Ishikawa (cell line): ENCODE results near the gene GRIK5.

Experiments used
- CEBPB ChIP-seq: IDR thresholded peaks from 2 replicates; pipeline ENCODE4 v1.6.1; 2012
- CREB1 ChIP-seq: IDR thresholded peaks from 2 replicates; pipeline ENCODE4 v1.6.1; 2012; ENCODE audit warnings: low read depth
- EGR1 ChIP-seq: IDR thresholded peaks from 2 replicates; pipeline ENCODE4 v1.6.1; 2012
- EP300 ChIP-seq: IDR thresholded peaks from 2 replicates; pipeline ENCODE4 v1.6.1; 2012; ENCODE audit warnings: borderline replicate concordance
- FOXM1 ChIP-seq: IDR thresholded peaks from 2 replicates; pipeline ENCODE4 v1.6.1; 2012; ENCODE audit warnings: low read depth, borderline replicate concordance
- NFIC ChIP-seq: IDR thresholded peaks from 2 replicates; pipeline ENCODE4 v1.6.1; 2012
- RAD21 ChIP-seq: IDR thresholded peaks from 2 replicates; pipeline ENCODE4 v1.6.1; 2012; ENCODE audit warnings: low read depth
- TAF1 ChIP-seq: IDR thresholded peaks from 2 replicates; pipeline ENCODE4 v1.6.1; 2012; ENCODE audit warnings: low read depth, mild to moderate bottlenecking
- TCF12 ChIP-seq: IDR thresholded peaks from 2 replicates; pipeline ENCODE4 v1.6.1; 2012; ENCODE audit warnings: low read depth
- TEAD4 ChIP-seq: IDR thresholded peaks from 2 replicates; pipeline ENCODE4 v1.6.1; 2012
- YY1 ChIP-seq: IDR thresholded peaks from 2 replicates; pipeline ENCODE4 v1.6.1; 2012; ENCODE audit warnings: low read depth
- ZBTB7A ChIP-seq: IDR thresholded peaks from 2 replicates; pipeline ENCODE4 v1.6.1; 2012; ENCODE audit warnings: low read depth
- TF ChIP-seq, protein P1 (sequence below): IDR thresholded peaks from 2 replicates; pipeline ENCODE4 v1.6.1; 2012; ENCODE audit warnings: low read depth, mild to moderate bottlenecking
- TF ChIP-seq, protein P2 (sequence below): IDR thresholded peaks from 2 replicates; pipeline ENCODE4 v1.6.1; 2012
- TF ChIP-seq, protein P3 (sequence below): IDR thresholded peaks from 2 replicates; pipeline ENCODE4 v1.6.1; 2012

The GRIK5 gene

DNA sequence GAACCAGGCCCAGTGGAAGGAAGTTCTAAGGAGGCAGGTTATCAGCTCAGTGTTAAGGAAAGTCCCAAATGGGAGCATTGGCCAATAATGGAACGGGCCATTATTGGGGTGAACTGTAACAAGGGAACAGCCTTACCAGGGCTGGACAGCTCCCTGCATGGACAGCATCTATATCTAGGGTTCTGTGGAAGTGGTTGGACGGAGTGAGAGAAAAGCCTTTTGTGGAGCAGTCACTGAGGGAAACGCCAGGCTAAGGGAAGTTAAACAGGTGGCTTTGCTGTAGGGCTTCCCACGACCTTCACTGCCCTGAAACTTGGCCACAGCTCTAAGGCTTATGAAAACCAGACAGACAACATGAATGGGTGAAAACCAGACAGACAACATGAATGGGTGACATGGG lies 45.2 kb upstream of the GRIK5 start:
- TF ChIP-seq NFIC (no peak), CREB1 (no peak)
- TF ChIP-seq, protein P1, sequence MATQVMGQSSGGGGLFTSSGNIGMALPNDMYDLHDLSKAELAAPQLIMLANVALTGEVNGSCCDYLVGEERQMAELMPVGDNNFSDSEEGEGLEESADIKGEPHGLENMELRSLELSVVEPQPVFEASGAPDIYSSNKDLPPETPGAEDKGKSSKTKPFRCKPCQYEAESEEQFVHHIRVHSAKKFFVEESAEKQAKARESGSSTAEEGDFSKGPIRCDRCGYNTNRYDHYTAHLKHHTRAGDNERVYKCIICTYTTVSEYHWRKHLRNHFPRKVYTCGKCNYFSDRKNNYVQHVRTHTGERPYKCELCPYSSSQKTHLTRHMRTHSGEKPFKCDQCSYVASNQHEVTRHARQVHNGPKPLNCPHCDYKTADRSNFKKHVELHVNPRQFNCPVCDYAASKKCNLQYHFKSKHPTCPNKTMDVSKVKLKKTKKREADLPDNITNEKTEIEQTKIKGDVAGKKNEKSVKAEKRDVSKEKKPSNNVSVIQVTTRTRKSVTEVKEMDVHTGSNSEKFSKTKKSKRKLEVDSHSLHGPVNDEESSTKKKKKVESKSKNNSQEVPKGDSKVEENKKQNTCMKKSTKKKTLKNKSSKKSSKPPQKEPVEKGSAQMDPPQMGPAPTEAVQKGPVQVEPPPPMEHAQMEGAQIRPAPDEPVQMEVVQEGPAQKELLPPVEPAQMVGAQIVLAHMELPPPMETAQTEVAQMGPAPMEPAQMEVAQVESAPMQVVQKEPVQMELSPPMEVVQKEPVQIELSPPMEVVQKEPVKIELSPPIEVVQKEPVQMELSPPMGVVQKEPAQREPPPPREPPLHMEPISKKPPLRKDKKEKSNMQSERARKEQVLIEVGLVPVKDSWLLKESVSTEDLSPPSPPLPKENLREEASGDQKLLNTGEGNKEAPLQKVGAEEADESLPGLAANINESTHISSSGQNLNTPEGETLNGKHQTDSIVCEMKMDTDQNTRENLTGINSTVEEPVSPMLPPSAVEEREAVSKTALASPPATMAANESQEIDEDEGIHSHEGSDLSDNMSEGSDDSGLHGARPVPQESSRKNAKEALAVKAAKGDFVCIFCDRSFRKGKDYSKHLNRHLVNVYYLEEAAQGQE, result peak; percentile 85

DNA sequence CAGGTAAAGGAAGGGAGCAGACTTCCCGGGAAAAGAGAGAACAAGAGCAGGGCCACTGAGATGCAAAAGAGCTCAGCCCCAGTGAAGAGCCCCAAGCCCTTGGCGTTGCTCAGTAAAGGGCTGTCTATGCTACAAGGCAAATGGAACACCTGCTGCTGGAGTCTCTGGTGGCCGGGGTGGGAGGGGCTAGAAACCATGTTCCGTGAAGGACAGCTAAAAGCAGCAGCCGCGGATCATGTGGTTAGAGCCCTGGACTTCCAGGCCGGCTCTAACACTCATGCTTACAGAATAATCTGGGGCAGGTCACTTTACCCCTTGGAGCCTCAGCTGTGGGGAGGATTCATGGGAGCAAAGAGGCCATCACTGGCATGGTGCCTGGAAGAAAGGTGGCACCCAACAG lies 44.4 kb upstream of the GRIK5 start:
- TF ChIP-seq NFIC (no peak), RAD21 (no peak), YY1 (no peak), TCF12 (no peak), FOXM1 (no peak), ZBTB7A (no peak), EGR1 (no peak), CEBPB (no peak)
- TF ChIP-seq, protein P2, sequence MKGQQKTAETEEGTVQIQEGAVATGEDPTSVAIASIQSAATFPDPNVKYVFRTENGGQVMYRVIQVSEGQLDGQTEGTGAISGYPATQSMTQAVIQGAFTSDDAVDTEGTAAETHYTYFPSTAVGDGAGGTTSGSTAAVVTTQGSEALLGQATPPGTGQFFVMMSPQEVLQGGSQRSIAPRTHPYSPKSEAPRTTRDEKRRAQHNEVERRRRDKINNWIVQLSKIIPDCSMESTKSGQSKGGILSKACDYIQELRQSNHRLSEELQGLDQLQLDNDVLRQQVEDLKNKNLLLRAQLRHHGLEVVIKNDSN, result no peak

DNA sequence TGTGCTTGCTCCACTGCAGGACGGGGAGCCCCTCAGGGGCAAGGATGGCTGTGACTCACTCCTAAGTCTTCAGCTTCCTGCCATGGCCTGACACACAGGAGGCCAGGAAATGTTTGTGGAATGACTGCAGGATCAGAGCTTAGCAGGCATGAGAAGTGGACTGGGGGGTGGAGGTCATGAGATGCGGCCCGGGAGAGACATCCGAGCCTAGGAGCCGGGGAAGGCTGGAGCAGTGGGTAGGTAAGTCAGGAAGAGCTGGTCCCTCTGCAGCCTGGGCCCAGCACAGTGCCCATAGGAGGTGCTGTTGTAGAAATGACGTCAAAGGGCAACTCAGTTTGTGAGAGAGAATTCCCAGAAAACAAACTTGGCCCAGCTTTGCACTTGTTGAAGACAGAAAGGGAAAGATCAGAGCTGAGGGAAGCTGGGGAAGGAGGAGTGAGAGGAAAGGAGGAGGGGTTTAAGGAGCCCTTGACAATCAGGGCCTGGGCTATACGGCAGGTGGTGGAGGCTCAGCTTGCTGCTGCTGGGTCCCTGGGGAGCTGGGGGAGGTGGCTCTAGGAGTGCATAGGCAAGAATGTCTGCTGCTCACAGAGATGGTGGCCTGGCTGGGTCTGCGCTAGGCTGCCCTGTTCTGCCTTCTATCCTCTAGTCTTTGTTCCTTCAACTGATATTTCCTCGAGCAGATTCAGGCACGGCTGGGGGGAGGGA lies 43.8 kb upstream of the GRIK5 start:
- TF ChIP-seq ZBTB7A (no peak), RAD21 (no peak), TCF12 (no peak), CREB1 (no peak), TAF1 (no peak), EGR1 (no peak), NFIC (no peak), FOXM1 (no peak)
- TF ChIP-seq, protein P2, result no peak
- TF ChIP-seq, protein P3, sequence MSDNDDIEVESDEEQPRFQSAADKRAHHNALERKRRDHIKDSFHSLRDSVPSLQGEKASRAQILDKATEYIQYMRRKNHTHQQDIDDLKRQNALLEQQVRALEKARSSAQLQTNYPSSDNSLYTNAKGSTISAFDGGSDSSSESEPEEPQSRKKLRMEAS, result no peak

DNA sequence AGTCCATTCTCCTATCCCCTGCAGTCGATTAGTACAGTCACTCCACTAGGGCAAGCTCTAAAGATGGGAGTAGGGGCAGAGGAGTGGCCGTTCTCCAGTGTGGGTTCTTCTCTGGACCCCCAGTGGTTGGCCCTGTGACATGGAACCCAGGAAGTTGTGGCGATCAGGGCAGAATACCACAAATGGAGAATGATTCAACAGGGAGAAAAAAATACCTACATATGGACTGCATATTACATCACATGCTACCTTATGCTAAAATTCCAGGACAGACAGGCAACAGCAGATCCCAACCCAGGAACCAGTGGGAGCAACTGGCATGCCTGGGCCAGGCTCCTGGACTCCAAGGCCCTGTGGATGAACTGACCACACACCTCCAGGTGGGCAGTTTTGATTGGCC lies 41.8 kb upstream of the GRIK5 start:
- TF ChIP-seq YY1 (no peak), EP300 (no peak), NFIC (no peak), CEBPB (no peak), ZBTB7A (no peak), EGR1 (no peak), RAD21 (no peak), CREB1 (no peak), TEAD4 (no peak), FOXM1 (no peak), TCF12 (no peak), TAF1 (no peak)
- TF ChIP-seq, protein P1, result no peak
- TF ChIP-seq, protein P2, result no peak
- TF ChIP-seq, protein P3, result no peak

DNA sequence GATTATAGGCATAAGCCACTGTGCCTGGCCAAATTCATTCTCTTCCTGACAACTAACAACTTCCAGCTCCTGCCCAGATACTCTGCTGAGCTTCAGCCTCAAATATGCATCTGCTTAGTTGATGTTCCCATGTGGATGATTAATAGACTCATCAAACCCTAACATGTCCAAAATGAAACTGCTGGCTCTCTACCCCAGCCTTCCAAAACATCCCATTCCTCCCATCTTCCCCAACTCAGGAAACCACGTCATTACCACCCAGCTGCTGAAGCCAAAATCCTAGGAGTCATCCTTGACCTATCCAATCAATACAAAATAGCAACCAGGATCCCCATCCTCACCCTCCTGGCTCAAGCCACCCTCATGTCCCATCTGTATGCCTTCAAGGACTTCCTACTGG lies 41.4 kb upstream of the GRIK5 start:
- TF ChIP-seq EGR1 (no peak), EP300 (no peak), RAD21 (no peak), CEBPB (no peak), YY1 (no peak), NFIC (no peak)
- TF ChIP-seq, protein P3, result no peak
- TF ChIP-seq, protein P2, result no peak
